ENCODE data around the gene TMEM131L.

GRCh38 chr4:153532636-153533035, 66.5 kb downstream of the TMEM131L start:
- TF ChIP-seq CTCF (IDR thresholded peaks at IDR 0.05) = no peak
- TF ChIP-seq POLR2A (IDR thresholded peaks at IDR 0.05) = no peak

Measured in testis (tissue), 2 donors.